Esophagus muscularis mucosa (tissue), 4 donors: Measurements from ENCODE around the gene RIN3.

Source experiments
- EP300 ChIP-seq: sonication (generic); formaldehyde crosslinking; IDR thresholded peaks from one replicate; pipeline ENCODE4 v1.6.1; 2017; ENCODE audit warnings: antibody characterized with exemption
- POLR2A ChIP-seq: fragments of 450-650 bp; IDR thresholded peaks from one replicate; pipeline ENCODE4 v1.6.1; 2017; ENCODE audit warnings: antibody characterized with exemption, moderate library complexity, mild to moderate bottlenecking, low read depth
- POLR2AphosphoS5 ChIP-seq, 2 donors: sonication (generic); formaldehyde crosslinking; IDR thresholded peaks; one replicate each; pipeline ENCODE4 v1.6.1; 2017; ENCODE audit warnings: antibody characterized with exemption in 2 of 2
- TF ChIP-seq, protein P1 (sequence below), 3 experiments: fragments of 200-600 bp in 2 of 3; fragments of 450-650 bp in 1 of 3; sonication (generic) in 2 of 3; IDR thresholded peaks; one replicate each; pipeline ENCODE4 v1.5.1; 2017 to 2019; ENCODE audit warnings: antibody characterized with exemption in 3 of 3, mild to moderate bottlenecking in 2 of 3, moderate library complexity in 1 of 3

DNA sequence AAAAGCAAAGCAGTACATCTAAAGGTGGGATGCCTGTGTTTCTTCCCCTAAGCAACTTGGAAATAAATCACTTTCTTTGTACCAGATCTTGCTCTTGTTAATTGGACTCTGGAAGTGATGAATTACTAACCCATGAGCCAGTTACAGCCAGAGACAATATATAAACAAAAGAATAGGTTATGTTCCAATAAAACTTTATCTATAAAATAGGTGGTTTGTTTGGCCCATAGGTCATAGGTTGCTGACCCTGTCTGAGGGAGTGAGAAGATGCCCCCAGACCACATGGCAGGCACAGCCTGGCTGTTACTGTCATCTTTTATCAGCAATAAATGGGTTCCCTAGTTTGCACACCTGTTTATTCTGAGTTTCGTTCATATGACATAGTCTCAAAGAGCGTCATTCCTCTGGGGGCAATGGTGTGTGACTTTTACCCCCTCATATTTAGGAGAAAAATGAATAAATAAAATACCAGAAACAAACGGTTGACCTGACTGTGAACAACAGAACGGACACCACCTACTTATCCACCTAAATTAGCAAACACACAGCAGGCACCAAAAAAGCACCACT is 224.1 kb downstream of the RIN3 start:
- TF ChIP-seq, protein P1, sequence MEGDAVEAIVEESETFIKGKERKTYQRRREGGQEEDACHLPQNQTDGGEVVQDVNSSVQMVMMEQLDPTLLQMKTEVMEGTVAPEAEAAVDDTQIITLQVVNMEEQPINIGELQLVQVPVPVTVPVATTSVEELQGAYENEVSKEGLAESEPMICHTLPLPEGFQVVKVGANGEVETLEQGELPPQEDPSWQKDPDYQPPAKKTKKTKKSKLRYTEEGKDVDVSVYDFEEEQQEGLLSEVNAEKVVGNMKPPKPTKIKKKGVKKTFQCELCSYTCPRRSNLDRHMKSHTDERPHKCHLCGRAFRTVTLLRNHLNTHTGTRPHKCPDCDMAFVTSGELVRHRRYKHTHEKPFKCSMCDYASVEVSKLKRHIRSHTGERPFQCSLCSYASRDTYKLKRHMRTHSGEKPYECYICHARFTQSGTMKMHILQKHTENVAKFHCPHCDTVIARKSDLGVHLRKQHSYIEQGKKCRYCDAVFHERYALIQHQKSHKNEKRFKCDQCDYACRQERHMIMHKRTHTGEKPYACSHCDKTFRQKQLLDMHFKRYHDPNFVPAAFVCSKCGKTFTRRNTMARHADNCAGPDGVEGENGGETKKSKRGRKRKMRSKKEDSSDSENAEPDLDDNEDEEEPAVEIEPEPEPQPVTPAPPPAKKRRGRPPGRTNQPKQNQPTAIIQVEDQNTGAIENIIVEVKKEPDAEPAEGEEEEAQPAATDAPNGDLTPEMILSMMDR (IDR thresholded peaks at IDR 0.05): no peak
- TF ChIP-seq POLR2AphosphoS5 (IDR thresholded peaks at IDR 0.05) (no peak), POLR2A (no peak), EP300 (no peak)
